HG02852 (cell line): Measurements from ENCODE around the gene SETD4.
A peak's percentile ranks its signal among the peaks of the same experiment; 100 is the strongest.
"Not testable (repeated sequence)": the region's sequence is repeated elsewhere in the genome, so short reads cannot be mapped to it uniquely, and the experiment has no call there.

Experiments used
- ATAC-seq: cut with Tn5 transposase; IDR thresholded peaks from one replicate; pipeline ENCODE4 v1.9.1; 2021; ENCODE audit warnings: mild to moderate bottlenecking, moderate library complexity; ENCODE audit not compliant: unreplicated experiment

The SETD4 gene, protein sequence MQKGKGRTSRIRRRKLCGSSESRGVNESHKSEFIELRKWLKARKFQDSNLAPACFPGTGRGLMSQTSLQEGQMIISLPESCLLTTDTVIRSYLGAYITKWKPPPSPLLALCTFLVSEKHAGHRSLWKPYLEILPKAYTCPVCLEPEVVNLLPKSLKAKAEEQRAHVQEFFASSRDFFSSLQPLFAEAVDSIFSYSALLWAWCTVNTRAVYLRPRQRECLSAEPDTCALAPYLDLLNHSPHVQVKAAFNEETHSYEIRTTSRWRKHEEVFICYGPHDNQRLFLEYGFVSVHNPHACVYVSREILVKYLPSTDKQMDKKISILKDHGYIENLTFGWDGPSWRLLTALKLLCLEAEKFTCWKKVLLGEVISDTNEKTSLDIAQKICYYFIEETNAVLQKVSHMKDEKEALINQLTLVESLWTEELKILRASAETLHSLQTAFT

DNA sequence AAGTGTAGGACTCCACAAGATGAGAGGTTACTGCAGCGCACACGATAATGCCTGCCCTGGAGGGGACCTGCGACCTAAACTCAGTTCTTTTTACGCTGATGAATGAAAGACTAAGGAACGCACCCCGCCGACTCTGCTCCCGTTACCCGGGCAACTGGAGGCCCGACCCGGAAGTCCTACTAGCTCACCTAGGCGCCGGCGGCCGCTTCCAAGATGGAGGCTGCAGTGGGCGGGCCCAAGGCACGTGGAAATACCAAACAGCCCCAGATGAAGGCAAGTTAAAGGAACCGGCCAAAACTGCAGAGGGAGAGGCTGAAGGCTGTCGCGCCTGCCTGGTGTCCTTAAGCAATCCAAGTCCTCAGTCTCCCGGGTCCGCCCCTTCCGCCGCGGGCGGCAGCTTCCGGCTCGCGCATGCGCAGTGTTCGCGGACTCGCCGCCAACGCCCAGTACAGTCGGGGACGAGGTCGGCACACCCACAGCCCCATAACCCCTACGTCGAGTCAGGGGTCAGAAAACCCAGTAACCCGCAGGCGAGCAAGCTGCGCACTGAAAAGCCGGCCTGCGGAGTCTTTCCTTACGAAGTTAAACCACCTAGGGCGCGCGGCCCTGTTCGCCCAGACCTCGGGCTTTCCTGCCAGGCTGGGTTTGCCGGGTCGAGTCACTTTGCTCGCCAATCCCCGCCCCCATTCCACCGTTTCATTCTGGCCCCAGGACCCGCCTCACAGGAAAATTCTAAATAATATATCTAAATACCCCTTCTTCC is at the start of gene SETD4:
Gene SETD4 (minus strand): TSS at position 368 of the 763 bp plus-strand sequence. CDS start 1,638 bp downstream, outside the sequence.
- ATAC-seq, result peak; percentile 92

DNA sequence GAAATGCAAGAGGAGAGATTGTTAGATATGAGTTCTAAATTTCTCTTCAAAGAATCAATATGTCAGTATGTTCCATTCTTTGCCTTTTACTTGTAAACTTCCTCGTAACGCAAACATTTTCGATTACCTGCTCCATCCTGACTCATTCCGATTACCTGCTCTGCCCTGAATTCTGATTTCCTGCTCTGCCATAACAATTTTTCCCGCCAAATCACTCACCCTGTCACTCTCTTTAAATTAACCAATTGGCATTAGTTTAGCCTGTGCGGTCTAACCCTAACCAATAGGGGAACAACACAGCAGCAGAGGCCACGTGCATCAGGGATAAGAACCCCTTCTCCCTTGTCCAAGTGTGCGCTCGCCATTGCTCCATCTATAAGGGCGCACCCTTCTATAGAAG is 49.5 kb upstream of the SETD4 start:
- ATAC-seq, result no peak

DNA sequence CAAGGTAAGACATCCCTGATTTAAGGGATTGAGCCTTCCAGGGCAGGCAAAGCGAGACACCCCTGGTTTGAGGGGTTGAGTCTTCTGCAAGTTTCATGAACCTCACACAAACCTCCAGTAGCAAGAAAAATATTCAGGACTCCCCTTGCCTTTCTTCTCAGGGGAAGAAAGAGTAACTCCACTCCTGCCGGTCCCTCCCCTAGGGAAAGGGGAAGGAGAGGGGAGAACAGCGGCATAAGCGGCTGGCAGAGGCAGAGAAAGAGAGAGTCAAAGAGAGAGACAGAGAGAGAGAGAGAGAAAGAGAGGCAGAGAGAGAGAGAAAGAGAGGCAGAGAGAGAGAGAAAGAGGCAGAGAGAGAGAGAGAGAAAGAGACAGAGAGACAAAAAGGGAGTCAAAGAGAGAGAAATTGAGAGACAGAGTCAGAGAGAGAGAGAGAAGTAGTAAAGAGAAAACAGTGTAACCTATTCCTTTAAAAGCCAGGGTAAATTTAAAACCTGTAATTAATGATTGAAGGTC is 45.1 kb upstream of the SETD4 start:
- ATAC-seq, result no peak

DNA sequence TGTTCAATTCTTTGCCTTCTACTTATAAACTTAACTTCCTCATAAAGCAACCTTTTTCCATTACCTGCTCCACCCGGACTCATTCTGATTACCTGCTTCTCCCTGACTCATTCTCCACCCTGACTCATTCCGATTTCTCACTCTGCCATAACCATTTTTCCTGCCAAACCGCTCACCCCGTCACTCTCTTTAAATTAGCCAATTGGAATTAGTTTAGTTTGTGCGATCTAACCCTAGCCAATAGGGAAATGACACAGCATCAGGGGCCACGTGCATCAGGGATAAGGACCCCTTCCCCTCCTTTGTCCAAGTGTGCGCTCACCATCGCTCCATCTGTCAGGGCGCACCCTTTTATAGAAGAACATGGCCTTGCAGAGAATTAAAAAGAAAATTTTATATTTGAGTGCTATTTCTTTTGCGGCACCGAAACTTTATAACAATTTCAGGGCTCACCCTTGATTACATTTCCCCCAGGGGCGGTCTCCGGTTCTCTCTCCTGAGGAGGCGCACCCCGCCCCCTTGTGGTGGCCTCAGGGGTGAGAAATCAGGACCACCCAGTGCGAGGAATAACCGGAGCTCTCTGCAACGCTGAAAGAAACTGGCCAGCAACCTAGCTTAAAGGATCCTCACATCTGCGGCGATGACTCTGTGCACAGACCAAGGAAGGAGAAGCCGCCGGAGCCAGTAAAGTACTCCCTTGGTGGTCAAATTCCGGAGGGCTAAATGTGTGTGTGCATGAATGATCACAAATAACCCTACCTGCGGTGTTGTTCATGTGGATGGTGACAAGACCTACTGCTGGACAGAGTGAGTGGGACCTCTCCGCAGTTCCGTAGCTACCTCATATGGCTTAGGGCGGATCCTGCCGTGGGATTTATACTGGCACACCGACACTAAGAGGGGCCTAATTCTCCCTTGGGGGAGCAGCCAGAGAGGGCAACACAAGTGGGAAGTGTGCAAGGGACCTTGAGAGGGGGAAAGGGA is 44.3 kb upstream of the SETD4 start:
- ATAC-seq, result no peak

DNA sequence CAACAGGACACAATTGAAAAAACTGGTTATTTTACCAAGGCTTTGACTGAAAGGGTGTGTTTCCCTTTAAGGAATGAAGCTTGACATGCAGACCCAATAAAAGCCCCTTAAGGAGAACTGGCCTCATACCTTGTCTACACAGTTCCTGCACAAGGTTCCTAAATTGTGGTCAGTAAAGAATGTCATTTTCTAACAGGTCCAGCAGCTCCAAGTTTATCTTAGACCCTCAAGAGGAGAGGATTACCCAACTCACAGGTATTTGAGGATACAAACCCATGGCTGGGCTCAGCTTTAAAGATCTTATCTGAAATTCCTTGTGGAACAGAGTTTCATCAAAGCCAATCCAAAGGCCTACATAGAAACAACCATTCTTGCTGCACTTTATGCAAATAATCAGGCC is 43.1 kb upstream of the SETD4 start:
- ATAC-seq, result no peak

DNA sequence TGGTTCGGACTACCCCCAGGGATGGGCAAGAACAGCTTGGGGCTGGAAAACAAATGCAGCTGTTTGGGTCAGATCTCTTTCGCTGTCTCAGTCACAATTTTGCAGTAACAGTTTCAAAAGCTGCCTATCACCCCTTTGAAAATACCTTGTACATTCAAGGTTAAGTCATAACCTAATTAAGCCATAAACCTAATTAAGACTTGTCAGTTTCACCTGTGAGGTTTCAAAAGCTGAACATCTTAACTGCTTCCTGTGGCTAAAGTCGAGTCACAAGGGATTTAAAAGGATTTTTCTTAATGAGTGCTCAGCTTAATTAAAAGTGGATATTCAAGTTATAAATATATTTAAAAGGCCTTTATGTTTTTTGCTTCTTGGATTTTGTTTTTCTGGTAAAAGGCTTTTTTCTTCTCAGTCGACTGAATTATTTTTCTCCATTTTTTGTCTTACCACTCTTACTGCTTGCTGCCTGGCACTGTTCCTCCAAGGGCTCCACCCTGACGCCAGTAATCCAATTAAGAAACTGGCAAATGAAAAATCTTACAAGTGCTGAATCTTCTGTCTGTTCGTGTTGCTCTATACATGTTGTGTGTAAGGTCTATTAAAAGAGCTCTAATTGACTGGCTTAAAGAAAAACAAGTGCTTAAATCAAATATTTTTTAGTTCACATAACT is 40.8 kb upstream of the SETD4 start:
- no peak for ATAC-seq

DNA sequence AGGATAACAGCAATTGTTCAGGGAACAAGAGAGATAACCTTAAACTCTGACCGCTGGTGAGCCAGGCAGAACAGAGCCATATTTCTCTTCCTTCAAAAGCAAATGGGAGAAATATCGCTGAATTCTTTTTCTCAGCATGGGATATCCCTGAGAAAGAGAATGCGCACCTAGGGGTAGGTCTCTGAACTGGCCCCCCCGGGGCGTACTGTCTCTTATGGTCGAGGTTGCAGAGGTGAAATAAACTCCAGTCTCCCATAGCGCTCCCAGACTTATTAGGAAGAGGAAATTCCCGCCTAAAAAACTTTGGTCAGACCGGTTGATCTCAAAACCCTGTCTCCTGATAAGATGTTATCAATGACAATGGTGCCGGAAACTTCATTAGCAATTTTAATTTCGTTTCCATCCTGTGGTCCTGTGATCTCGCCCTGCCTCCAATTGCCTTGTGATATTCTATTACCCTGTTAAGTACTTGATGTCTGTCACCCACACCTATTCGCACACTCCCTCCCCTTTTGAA is 39.4 kb upstream of the SETD4 start:
- ATAC-seq, result not testable (repeated sequence)

DNA sequence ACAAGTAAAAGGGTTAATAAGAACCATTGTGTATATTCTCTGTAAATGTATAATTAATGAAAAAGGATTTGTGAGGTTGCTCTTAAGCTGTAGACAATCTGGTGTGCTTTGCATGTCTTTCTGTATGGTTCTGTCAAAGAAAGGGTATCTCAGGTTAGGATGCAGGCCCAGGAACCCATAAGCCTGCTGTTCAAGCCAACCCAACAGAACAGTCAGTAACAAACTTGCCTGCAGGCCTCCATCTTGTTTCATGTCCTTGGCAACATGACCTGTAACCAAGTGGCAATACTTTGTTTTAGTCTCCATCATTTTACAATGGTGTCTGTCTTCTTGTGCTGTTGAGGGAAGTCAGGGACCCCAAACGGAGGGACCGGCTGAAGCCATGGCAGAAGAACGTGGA is 38.7 kb upstream of the SETD4 start:
- ATAC-seq, result no peak

DNA sequence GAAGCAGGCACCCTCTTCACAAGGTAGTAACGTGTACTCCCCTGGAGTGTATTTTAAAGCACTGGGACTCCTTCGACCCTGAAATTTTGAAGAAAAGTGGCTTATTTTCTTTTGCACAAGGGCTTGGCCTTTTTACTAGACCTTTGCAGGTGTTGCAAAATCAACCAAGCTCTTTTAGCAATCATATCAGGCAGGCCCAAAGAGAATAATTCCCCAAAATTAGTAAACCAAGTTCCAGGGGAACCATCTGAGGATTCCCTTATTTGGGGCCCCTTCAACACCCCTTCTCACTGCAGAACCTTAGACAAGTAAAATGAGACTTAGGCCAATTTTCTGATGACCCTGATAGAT is 37.8 kb upstream of the SETD4 start:
- no peak for ATAC-seq

DNA sequence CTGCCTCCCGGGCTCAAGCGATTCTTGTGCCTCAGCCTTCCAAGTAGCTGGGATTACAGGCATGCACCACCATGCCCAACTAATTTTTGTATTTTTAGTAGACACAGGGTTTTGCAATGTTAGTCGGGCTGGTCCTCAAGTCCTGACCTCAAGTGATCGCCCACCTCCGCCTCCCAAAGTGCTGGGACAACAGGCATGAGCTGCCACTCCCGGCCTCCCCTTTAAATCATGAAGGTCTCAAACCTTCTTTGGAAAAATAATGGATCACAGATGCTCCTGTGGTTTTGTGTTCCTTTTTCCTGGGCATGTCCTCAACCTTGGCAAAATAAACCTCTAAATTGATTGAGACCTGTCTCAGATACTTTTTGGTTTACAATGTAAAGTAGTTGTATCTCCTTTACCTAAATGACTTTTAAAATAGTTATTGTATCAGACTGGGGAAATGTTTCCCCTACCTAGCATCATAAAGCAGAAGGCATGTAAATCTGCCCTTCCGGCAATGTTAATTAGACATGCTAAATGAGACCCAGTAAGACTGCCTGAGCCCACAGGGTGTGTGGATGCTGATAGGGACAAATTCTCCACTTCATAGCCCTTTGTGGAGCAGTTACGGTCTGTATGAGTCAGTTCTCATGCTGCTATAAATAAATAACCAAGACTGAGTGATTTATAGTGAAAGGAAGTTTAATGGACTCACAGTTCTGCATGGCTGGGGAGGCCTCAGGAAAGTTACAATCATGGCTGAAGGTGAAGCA is 37.3 kb upstream of the SETD4 start:
- ATAC-seq, result peak; percentile 77

DNA sequence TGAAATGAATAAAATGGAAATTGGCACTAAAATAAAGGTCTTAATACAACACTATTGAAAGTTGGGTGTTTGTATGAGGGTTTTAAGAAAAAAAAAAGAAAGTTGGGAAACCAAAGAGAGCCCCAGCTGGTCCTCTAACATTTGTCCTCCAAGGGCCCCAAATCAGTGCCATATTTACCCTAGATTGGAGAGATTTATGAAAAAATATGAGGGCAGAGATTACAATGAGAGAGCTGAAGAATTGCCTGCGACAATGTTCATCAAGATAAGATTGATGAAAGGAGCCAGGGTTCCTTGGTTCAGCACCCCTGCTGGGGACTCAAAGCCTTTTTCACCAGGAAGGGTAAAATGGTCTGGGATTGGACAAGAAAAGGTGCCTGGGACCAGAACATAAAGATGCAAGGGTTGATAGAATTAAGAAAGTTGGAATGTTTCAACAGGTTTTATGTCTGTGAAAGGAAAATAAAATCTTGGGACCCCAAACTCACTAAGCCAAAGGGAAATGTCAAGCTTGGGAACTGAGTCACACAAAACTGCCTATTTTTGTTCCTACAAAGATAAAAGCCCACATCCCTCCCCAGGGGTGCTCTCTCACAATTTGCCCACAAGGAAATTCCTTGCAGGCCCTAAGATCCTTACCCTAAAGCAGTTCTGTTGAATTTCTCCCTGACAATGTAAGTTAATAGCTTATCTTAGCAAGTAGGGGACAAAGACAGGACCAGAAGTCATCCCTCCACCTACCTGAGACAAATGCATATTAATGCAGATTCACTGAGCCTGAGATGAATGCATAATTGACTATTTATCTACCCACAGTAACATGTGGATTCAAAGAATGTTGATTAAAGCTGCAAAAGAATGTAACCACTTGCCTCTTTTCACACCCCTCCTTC is 36.3 kb upstream of the SETD4 start:
- ATAC-seq, result no peak

DNA sequence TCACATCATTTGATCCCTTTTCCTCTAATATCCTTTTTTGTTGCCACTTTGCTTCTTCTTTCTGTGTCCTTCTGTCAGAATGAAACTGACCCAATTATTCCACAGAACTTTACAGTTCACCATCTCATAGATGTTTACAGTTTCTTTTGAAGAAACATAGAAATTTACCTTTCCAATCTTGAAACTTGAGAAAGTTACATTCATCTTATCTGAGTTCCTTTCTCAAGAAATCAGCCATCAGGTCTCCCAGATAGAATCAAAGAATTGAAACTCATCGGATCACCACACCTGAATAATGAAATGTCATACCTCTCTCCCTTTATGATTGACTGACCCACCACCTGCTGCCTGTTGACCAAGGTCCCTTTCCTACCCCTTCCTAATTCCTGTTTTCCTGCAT is 33.2 kb upstream of the SETD4 start:
- no peak for ATAC-seq

DNA sequence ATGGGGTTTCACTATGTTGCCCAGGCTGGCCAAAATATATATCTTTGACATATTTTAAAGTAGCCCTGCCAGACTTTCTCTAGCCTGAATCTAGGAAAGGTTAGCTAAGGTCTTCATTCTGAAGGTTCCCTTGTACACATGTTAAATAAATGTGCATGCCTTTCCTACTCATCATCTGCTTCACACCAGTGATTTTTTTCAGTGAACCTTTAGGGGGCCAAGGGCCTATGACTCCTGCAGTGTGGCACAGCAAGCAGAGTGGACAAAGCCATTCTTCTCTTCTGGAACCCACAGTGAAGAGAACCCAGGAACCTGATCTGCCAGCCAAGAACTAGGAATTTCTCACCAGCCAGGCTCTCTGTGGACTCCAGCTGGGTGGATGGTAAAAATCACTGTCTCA is 32.4 kb upstream of the SETD4 start:
- ATAC-seq, result no peak

DNA sequence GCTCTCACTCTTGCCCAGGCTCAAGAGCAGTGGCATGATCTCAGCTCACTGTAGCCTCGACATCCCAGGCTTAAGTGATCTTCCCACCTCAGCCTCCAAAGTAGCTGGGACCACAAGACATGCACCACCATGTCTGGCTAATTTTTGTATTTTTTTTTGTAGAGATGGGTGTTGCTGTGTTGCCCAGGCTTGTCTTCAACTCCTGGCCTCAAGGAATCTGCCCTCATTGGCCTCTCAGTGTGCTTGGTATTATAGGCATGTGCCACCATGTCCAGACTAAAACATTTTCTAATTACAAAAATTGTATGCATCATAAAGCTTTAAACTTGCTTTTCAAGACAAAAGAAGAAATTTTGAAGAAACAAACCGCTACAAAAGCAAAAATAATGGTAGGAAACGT is 29.6 kb upstream of the SETD4 start:
- ATAC-seq, result no peak

DNA sequence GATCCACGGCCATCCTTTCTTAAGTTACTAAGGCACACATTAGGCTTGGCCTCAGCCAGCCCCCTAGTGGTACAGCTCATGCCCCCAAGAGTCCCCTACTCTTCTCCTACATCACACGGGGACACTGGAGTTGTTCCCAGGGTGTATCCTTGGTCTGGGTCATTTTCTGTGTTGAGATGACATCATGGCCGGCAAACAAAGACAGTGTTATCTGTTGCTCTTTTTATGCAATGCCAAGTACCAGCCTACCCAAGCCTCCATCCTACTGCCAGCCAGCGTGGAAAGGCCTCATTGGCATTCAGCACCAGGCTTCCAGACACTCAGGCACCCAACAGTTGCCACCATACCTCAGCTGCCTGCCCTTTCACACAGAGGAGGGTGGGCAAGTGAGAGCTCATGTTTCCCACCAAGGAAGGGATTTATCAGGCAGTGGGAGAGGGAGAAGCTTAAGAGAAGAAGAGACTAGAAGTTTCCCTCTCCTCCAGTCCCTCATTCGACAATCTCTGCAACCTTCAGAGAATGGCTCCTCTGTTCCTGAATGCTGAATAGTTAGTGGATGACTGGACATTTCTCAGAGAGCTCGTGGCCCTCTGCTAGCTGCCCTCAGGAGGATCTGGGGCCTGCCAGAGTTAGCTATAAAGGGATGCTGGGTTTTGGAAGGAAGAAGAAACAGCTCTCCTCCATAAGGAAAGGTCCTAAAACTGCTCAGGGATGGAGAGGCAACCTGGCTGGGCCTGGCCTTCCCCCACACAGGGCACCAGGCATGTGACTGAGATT is 27.2 kb upstream of the SETD4 start:
- ATAC-seq, result no peak

DNA sequence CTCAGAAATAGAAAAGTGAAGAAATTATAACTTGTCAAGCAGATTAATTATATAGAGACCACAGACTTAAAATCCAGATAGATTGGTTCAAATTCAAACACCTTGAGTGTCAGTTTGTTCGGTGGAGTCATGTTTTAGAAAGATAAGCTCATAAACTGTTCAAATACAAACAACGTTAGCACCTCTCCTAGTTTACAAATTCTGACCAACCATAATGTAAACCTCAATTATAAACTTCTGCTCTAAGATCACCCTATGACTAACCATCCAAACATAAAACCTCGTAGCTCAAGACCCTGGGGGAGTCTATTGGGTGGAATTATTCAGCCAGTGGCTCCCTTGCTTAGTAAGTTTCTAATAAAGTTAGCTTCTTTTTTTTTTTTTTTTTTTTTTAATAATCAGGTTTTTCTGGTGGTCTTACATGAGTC is 21.9 kb upstream of the SETD4 start:
- ATAC-seq, result no peak

DNA sequence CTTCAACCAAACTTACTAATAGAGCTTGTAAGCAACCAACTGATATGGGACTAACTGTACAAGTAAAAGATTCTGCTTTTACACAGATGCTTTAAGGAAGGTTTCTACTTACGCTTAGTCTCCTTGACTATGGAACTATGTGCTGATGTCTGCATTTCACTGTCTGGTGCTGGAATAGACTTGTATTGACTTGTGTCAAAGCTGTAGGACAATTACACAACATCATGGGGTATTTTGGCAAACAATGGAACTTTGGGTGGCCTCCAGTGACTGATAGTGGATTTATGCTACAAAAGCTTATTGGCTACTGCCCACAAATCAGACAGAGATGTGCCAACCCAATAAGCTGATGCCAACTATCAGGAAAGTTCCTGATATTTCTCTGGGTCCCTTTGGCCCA is 20.1 kb upstream of the SETD4 start:
- no peak for ATAC-seq

DNA sequence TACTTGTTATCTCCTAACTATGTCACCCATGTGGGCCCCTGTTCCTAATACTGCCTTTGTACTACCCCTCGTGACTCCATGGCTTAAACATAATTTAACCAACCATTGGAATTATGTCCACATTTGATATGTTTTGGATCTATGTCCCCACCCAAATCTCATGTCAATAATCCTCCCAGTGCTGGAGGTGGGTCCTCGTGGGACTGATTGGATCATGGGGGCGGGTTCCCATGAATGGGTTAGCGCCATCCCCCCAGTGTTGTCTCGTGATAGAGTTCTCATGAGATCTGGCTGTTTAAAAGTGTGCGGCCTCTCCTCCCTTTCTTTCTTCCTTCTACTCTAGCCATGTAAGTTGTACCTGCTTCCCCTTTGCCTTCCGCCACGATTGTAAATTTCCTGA is 19.3 kb upstream of the SETD4 start:
- no peak for ATAC-seq
